ENCODE data around the gene TTC23.

- TF ChIP-seq GATA2 (IDR thresholded peaks at IDR 0.05; ENCODE audit: low read depth, low read length) = no peak
- no peak for TF ChIP-seq GATA3 (IDR thresholded peaks at IDR 0.05; ENCODE audit: low read depth, low read length)
Measured at GRCh38 chr15:99241752-99242151, 7.6 kb downstream of the TTC23 start.

Data from SH-SY5Y (cell line).